OCI-LY1 (cell line): ENCODE measurements around the gene RYR1.

ENCODE experiments used
- EZH2 ChIP-seq: fragments of 200-600 bp; sonication (generic), shearing (Covaris generic); IDR thresholded peaks from 2 replicates; pipeline ENCODE4 v1.8.0; 2017; ENCODE audit warnings: borderline replicate concordance, mixed run types, mild to moderate bottlenecking, antibody characterized with exemption, low read length, moderate library complexity, mixed read lengths
- TF ChIP-seq, protein P1 (sequence below): fragments of 200-600 bp; sonication (generic), shearing (Covaris generic); IDR thresholded peaks from 2 replicates; pipeline ENCODE4 v1.5.1; 2017; ENCODE audit warnings: mild to moderate bottlenecking, antibody characterized with exemption, low read length, moderate library complexity, mixed read lengths

DNA sequence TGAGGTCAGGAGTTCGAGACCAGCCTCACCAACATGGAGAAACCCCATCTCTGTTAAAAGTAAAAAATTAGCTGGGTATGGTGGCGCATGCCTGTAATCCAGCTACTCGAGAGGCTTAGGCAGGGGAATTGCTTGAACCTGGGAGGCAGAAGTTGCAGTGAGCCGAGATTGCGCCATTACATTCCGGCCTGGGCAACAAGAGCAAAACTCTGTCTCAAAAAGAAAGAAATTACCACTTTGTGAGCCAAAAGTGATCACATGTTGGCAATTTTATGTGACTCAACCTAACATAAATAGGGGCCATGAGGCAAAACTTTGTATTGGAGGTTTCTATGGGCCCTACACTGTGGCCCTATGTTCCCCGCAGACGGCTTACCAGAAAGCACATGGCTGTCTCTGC lies 112.1 kb downstream of the RYR1 start:
- TF ChIP-seq, protein P1, sequence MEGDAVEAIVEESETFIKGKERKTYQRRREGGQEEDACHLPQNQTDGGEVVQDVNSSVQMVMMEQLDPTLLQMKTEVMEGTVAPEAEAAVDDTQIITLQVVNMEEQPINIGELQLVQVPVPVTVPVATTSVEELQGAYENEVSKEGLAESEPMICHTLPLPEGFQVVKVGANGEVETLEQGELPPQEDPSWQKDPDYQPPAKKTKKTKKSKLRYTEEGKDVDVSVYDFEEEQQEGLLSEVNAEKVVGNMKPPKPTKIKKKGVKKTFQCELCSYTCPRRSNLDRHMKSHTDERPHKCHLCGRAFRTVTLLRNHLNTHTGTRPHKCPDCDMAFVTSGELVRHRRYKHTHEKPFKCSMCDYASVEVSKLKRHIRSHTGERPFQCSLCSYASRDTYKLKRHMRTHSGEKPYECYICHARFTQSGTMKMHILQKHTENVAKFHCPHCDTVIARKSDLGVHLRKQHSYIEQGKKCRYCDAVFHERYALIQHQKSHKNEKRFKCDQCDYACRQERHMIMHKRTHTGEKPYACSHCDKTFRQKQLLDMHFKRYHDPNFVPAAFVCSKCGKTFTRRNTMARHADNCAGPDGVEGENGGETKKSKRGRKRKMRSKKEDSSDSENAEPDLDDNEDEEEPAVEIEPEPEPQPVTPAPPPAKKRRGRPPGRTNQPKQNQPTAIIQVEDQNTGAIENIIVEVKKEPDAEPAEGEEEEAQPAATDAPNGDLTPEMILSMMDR = no peak
- no peak for TF ChIP-seq EZH2
